Measurements from ENCODE around the gene MYO1C. TPM values are rescaled to one million over a fixed set of nuclear protein-coding genes. Genes with fewer than 3 reads are reported as not detected.
A peak's percentile ranks its signal among the peaks of the same experiment; 100 is the strongest.

MYO1C gene
- total RNA-seq, 1 experiment from 2014 or later, result 251 TPM

DNA sequence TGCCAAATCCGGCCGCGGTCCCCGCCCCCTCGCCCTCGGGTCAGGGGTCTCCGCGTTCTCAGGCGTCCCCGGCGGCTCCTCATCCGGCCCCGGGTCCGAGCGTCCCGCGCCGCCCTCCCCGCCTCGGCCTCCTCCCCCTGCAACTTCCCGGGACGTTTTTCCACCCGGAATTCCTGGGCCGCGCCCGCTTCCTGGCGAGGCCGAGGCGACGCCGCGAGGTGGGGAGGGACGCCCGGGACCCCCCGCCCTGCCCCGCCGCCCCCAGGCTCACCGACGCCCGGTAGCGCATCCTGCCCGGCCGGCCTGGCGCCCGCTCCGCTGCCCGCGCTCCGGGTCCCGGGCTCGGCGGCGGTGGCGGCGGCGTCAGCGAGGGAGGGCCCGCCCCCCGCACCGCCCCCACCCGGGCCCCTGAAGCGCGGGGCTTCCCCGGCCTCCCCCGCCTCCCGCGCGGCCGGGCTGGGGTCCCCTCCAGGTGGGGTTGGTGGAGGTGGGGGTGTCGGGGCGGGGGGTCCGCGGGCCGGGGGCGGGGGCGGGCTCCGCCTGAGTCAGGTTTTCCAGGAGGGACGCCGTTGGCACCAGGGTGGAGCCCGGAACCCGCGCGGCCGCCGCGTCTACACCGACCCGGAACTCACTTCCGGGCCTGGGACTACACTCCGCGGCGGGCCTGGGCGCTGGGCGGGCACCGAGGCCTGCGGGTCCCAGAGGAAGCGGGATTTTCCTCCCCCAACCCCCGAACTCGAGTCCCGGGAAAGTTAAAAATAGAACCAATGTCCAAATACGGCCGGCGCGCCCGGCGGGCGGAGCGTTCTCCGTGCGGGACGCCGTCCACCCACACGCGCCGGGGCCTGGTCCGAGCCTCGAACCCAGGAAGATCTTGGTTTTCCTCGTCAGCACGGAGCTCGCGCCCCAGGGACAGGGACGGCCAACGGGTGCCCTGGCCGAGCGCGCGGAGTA is 6.8 kb downstream of the MYO1C start:
- TF ChIP-seq, protein P1, sequence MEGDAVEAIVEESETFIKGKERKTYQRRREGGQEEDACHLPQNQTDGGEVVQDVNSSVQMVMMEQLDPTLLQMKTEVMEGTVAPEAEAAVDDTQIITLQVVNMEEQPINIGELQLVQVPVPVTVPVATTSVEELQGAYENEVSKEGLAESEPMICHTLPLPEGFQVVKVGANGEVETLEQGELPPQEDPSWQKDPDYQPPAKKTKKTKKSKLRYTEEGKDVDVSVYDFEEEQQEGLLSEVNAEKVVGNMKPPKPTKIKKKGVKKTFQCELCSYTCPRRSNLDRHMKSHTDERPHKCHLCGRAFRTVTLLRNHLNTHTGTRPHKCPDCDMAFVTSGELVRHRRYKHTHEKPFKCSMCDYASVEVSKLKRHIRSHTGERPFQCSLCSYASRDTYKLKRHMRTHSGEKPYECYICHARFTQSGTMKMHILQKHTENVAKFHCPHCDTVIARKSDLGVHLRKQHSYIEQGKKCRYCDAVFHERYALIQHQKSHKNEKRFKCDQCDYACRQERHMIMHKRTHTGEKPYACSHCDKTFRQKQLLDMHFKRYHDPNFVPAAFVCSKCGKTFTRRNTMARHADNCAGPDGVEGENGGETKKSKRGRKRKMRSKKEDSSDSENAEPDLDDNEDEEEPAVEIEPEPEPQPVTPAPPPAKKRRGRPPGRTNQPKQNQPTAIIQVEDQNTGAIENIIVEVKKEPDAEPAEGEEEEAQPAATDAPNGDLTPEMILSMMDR (IDR thresholded peaks at IDR 0.05), result no peak
- peak; percentile 31; the same call in 1 of the 2 replicates for TF ChIP-seq POLR2AphosphoS5 (IDR thresholded peaks at IDR 0.05; ENCODE audit: low read depth, low read length)
- intact Hi-C loops (cut with micrococcal nuclease; ENCODE audit: unreplicated experiment), result no loop called here
- peak; percentile 57 for ATAC-seq
- ChIA-PET CTCF (no interaction called here), POLR2A (interaction anchor here (0.5 kb wide), 1 partner anchor 316 kb away, joined by 3 read pairs; no protein-coding TSS in a partner anchor)
- DNase-seq (ENCODE audit: low read depth, low spot score), result no peak
- Histone ChIP-seq H3K9me3 (ENCODE audit: control insufficient read depth, insufficient read depth, low read depth, low read length) (no peaks in the 10 kb centered on the region), H3K4me3 (ENCODE audit: low read depth in 2 of 2, low read length in 2 of 2) (peak overlapping the region; percentile 52 to 70), H3K36me3 (ENCODE audit: control insufficient read depth, insufficient read depth, low read length) (no peaks in the 10 kb centered on the region; the same call in 1 of the 2 replicates), H3K4me1 (ENCODE audit: control insufficient read depth, insufficient read depth, low read length) (peaks cover 20% of the 10 kb centered on the region), H3K27ac (ENCODE audit: low read length) (peak overlapping the region; percentile 88), H3K27me3 (ENCODE audit: control insufficient read depth, insufficient read depth, low read length) (no peaks in the 10 kb centered on the region)
- BruUV-seq (replicated peaks), result no TSS peak
- in situ Hi-C loops (cut with HindIII; ENCODE audit: low pct_unique_long_range_greater_than_20kb, low sequenced_read_pairs), result no loop called here

DNA sequence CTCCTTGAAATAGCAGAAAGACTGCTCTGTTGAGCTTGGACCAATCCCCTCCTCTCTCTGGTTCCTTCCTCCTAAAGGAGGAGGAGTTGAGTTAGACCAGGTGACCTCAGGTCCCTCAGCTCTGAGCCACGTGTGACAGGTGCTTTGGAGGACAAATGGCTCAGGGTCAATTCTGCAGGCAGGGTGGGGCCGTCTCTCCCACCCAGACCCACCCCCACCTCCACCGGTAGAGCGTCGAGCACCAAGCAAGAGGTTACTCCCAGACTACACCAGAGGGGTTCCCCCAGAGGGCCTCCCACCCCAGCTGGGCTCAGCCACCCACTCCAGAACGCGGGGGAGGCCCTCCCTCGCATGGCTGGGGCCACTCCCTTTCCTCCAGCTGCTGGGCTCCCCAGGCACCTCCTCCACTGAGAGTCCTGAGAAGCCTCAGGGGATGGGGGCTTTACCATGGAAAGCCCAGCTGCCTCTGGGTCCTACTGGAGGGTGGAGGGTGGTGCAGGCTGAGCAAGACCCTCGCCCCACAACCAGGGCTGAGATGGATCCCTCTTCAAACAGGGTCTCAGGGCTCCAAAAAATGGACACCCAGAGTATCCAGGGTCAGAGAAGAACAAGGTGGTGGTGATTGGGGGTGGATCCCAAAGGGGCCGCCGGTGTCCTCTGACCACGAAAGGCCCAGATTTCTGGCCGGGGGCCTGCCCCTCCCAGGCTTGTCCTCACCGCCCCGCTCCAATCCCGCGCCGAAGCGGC is 7.6 kb downstream of the MYO1C start:
- intact Hi-C loops (cut with micrococcal nuclease; ENCODE audit: unreplicated experiment), result no loop called here
- POLR2A ChIA-PET, result no interaction called here
- Histone ChIP-seq H3K36me3 (ENCODE audit: control insufficient read depth, insufficient read depth, low read length) (no peaks in the 10 kb centered on the region; the same call in 1 of the 2 replicates), H3K9me3 (ENCODE audit: control insufficient read depth, insufficient read depth, low read depth, low read length) (no peaks in the 10 kb centered on the region), H3K27me3 (ENCODE audit: control insufficient read depth, insufficient read depth, low read length) (no peaks in the 10 kb centered on the region), H3K27ac (ENCODE audit: low read length) (peak overlapping the region; percentile 88), H3K4me3 (ENCODE audit: low read depth in 2 of 2, low read length in 2 of 2) (peak overlapping the region; percentile 52 to 70), H3K4me1 (ENCODE audit: control insufficient read depth, insufficient read depth, low read length) (peaks cover 18% of the 10 kb centered on the region)
- CTCF ChIA-PET, result no interaction called here
- DNase-seq (ENCODE audit: low read depth, low spot score) (no peak), ATAC-seq (peak; percentile 17)
- BruUV-seq (replicated peaks), result no TSS peak
- in situ Hi-C loops (cut with HindIII; ENCODE audit: low pct_unique_long_range_greater_than_20kb, low sequenced_read_pairs), result no loop called here
- TF ChIP-seq, protein P1 (IDR thresholded peaks at IDR 0.05), result no peak
- TF ChIP-seq POLR2AphosphoS5 (IDR thresholded peaks at IDR 0.05; ENCODE audit: low read depth, low read length) (no peak), TCF7L2 (IDR thresholded peaks at IDR 0.05; ENCODE audit: low read depth, low read length) (no peak), SIN3A (IDR thresholded peaks at IDR 0.05; ENCODE audit: borderline replicate concordance, insufficient read depth, low read depth, low read length) (no peak)
- TF ChIP-seq, protein P2, sequence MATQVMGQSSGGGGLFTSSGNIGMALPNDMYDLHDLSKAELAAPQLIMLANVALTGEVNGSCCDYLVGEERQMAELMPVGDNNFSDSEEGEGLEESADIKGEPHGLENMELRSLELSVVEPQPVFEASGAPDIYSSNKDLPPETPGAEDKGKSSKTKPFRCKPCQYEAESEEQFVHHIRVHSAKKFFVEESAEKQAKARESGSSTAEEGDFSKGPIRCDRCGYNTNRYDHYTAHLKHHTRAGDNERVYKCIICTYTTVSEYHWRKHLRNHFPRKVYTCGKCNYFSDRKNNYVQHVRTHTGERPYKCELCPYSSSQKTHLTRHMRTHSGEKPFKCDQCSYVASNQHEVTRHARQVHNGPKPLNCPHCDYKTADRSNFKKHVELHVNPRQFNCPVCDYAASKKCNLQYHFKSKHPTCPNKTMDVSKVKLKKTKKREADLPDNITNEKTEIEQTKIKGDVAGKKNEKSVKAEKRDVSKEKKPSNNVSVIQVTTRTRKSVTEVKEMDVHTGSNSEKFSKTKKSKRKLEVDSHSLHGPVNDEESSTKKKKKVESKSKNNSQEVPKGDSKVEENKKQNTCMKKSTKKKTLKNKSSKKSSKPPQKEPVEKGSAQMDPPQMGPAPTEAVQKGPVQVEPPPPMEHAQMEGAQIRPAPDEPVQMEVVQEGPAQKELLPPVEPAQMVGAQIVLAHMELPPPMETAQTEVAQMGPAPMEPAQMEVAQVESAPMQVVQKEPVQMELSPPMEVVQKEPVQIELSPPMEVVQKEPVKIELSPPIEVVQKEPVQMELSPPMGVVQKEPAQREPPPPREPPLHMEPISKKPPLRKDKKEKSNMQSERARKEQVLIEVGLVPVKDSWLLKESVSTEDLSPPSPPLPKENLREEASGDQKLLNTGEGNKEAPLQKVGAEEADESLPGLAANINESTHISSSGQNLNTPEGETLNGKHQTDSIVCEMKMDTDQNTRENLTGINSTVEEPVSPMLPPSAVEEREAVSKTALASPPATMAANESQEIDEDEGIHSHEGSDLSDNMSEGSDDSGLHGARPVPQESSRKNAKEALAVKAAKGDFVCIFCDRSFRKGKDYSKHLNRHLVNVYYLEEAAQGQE (IDR thresholded peaks at IDR 0.05; ENCODE audit: insufficient read depth in 1 of 2, low read depth in 2 of 2, low read length in 1 of 2), result no peak
